Naive thymus-derived CD8-positive, alpha-beta T cell (primary cell): ENCODE results near the gene DNAH12. TPM values are rescaled to one million over a fixed set of nuclear protein-coding genes. Genes with fewer than 3 reads are reported as not detected.

Experiments used
- ATAC-seq, 2 donors: fragments of 150-1000 bp; cut with Tn5 transposase in 1 of 2; sonication (Bioruptor Pico), chemical (Tn5 transposase) in 1 of 2; 1 replicate in 1 of 2; 2 replicates in 1 of 2; pipeline ENCODE4 v1.10.0; 2021; ENCODE audit warnings: mild to moderate bottlenecking in 2 of 2, moderate library complexity in 2 of 2
- POLR2A ChIA-PET: fragments of 350-600 bp; sonication (Branson Sonifier 250); formaldehyde crosslinking; loops from one replicate; lab custom pipeline; 2021; ENCODE audit warnings: antibody characterized with exemption; lab: Charles Lee
- DNase-seq, 10 donors: peaks; one replicate each; pipeline versions ENCODE4 v3.0.0 to v3.0.0-alpha.2; 2020 to 2022
- H3K27ac Mint-ChIP-seq, 10 donors: one replicate each; pipeline ENCODE4 v1.8.0; 2020 to 2022; ENCODE audit warnings: mild to moderate bottlenecking in 10 of 10, mixed read lengths in 10 of 10, moderate library complexity in 4 of 10, inconsistent platforms in 1 of 10
- H3K27me3 Mint-ChIP-seq, 5 donors: one replicate each; pipeline ENCODE4 v1.8.0; 2021 to 2022; ENCODE audit warnings: mixed read lengths in 5 of 5
- H3K36me3 Mint-ChIP-seq, 3 donors: one replicate each; pipeline ENCODE4 v1.8.0; 2020 to 2022; ENCODE audit warnings: mixed read lengths in 3 of 3, mild to moderate bottlenecking in 2 of 3, inconsistent platforms in 1 of 3
- H3K4me1 Mint-ChIP-seq, 4 donors: one replicate each; pipeline ENCODE4 v1.8.0; 2021 to 2022; ENCODE audit warnings: mixed read lengths in 4 of 4
- H3K4me3 Mint-ChIP-seq, 10 donors: one replicate each; pipeline ENCODE4 v1.8.0; 2020 to 2022; ENCODE audit warnings: mild to moderate bottlenecking in 10 of 10, mixed read lengths in 10 of 10, moderate library complexity in 6 of 10, inconsistent platforms in 1 of 10
- H3K9me3 Mint-ChIP-seq, 9 donors: one replicate each; pipeline ENCODE4 v1.8.0; 2020 to 2022; ENCODE audit warnings: mixed read lengths in 9 of 9, mild to moderate bottlenecking in 3 of 9, inconsistent platforms in 1 of 9, moderate library complexity in 1 of 9
- polyA plus RNA-seq, 3 donors: library from polyadenylated mRNA; unstranded; fragments of 300-500 nt; fragmentation: Illumina TruSeq; gene quantifications; one replicate each; pipeline ENCODE4 v1.2.3, GENCODE V29; 2021
- total RNA-seq, 8 experiments: library from RNA in 2 of 8; stranded (reverse) in 2 of 8; gene quantifications; one replicate each; pipeline ENCODE4 v1.2.3 and lab custom pipeline; 2021 to 2026

The DNAH12 gene, protein sequence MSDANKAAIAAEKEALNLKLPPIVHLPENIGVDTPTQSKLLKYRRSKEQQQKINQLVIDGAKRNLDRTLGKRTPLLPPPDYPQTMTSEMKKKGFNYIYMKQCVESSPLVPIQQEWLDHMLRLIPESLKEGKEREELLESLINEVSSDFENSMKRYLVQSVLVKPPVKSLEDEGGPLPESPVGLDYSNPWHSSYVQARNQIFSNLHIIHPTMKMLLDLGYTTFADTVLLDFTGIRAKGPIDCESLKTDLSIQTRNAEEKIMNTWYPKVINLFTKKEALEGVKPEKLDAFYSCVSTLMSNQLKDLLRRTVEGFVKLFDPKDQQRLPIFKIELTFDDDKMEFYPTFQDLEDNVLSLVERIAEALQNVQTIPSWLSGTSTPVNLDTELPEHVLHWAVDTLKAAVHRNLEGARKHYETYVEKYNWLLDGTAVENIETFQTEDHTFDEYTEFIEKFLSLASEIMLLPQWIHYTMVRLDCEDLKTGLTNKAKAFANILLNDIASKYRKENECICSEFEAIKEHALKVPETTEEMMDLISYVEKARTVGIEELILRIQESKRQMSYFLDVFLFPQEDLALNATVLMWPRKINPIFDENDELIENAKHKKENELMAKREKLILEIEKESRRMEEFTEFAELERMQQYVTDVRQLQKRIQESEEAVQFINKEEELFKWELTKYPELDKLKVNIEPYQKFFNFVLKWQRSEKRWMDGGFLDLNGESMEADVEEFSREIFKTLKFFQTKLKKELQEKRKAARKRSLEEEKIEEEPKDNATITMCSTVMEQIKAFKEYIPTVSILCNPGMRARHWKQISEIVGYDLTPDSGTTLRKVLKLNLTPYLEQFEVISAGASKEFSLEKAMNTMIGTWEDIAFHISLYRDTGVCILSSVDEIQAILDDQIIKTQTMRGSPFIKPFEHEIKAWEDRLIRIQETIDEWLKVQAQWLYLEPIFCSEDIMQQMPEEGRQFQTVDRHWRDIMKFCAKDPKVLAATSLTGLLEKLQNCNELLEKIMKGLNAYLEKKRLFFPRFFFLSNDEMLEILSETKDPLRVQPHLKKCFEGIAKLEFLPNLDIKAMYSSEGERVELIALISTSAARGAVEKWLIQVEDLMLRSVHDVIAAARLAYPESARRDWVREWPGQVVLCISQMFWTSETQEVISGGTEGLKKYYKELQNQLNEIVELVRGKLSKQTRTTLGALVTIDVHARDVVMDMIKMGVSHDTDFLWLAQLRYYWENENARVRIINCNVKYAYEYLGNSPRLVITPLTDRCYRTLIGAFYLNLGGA (N-terminal part only)
- under 1 TPM; 0.65 to 0.66 TPM for total RNA-seq
- not detected for polyA plus RNA-seq
- total RNA-seq (lab: John Stamatoyannopoulos, UW) = 0 to 1.4 (median 0.28) reads per million in 6 experiments

DNA sequence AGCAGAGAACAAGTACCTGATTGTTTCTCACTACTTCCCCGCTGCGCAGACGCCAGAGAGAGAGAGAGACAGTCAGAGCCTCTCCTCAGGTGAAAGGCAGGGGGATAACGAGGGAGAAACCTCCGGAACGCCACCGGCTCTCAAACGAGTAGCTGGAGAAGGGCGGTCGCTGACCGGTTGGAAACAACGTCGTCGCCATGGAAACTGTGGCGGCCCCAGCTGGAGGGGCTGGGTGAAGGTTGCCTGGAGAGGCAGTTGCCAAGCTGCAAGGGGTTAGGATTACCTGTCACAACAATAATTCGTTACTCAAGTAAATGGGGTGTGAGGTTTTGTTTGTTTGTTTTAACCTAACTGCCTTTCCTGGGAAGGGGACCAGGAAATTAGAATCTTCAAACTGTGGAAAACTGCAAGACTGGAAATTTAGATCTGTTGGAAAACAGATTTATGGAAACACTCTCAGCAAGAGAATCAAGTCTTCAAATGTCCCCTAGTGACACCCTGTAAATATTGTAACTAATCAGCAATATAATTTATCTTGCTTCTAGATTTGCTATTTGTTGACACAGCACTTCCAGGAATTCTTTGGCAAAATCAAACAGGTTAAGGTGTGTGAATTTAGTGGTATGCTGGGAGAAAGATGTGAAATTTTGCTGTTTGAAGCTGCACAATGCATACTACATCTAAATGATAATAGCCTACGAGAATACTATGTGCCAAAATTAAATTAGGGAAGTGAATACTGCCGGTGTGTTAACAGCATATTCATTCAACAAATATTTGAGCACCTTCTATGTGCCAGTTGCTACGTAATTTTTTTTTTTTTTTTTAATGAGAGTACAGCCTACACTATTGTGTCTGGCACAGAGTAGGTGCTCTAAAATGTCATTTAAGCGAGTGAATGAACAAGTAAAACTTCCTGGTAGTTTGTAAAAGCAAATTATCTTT is at the start of gene DNAH12:
DNAH12 (minus strand) TSS at position 164 of the 945 bp plus-strand sequence. CDS start 1,474 bp downstream, outside the sequence.
- peak within 1 kb of the TSS in 2 of 10 donors; percentile 26 to 39 for H3K4me3 Mint-ChIP-seq
- ATAC-seq = peak in 1 of 2 donors; percentile 44
- peaks cover 0 to 5% (median 0%) of the 10 kb centered on the region in 5 donors for H3K27me3 Mint-ChIP-seq
- no peaks in the 10 kb centered on the region for H3K9me3 Mint-ChIP-seq
- H3K4me1 Mint-ChIP-seq = peaks cover 0 to 11% (median 9%) of the 10 kb centered on the region in 4 donors
- POLR2A ChIA-PET = no interaction called here
- peaks cover 0 to 5% (median 0%) of the 10 kb centered on the region in 3 donors for H3K36me3 Mint-ChIP-seq
- peak in 2 of 10 donors; percentile 15 to 20 for DNase-seq
- peak within 1 kb of the TSS in 1 of 10 donors; percentile 76 for H3K27ac Mint-ChIP-seq

DNA sequence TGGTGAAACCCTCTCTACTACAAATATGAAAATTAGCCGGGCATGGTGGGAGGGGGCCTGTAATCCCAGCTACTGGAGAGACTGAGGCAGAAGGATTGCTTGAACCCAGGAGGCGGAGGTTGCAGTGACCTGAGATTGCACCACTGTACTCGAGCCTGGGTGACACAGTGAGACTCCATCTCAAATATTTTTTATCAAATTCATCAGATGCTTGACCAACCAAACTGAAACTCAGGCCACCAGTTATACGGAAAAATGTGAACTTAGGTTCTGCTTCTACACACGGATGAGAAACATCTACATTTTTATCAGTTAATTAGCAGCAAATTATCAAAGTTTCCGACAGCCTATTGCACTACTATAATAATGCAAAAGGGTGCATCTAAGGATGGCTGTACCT is 48.2 kb upstream of the DNAH12 start:
- ATAC-seq (no peak), DNase-seq (no peak)
- Mint-ChIP-seq H3K4me3 (peak overlapping the region in 1 of 10 donors; percentile 10), H3K4me1 (peaks cover 8 to 61% (median 51%) of the 10 kb centered on the region in 4 donors), H3K9me3 (no peaks in the 10 kb centered on the region), H3K27me3 (no peaks in the 10 kb centered on the region), H3K27ac (peak overlapping the region in 3 of 10 donors; percentile 24 to 60 (median 34)), H3K36me3 (peaks cover 0 to 28% (median 0%) of the 10 kb centered on the region in 3 donors)
- POLR2A ChIA-PET = interaction anchor here (0.8 kb wide), 1 partner anchor 35 kb away, joined by 3 read pairs; no protein-coding TSS in a partner anchor

DNA sequence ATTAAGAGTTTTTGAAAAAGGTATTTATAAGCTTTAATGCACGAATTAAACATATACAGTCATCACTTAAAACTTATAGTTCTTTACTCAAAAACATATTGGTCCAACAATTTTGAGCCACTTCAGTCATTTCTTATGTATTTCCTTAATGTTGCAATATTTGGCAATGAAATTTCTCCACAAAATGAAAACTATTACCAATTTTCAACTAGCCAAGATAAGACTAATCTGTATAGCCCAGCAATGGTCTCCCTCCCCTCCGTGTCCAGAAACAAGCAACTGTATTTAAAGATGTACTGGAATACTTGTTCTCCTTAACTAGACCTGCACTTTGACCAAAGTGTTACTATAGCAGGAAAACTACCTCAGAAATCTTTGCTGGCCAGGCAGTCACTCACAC is 43.8 kb upstream of the DNAH12 start:
- Mint-ChIP-seq H3K4me1 (peaks cover 4 to 58% (median 42%) of the 10 kb centered on the region in 4 donors), H3K36me3 (peaks cover 0 to 44% (median 0%) of the 10 kb centered on the region in 3 donors), H3K4me3 (no peak overlapping the region), H3K27ac (peak overlapping the region in 3 of 10 donors; percentile 1 to 49 (median 34)), H3K27me3 (no peaks in the 10 kb centered on the region), H3K9me3 (no peaks in the 10 kb centered on the region)
- DNase-seq = no peak
- no peak for ATAC-seq
- POLR2A ChIA-PET = no interaction called here

DNA sequence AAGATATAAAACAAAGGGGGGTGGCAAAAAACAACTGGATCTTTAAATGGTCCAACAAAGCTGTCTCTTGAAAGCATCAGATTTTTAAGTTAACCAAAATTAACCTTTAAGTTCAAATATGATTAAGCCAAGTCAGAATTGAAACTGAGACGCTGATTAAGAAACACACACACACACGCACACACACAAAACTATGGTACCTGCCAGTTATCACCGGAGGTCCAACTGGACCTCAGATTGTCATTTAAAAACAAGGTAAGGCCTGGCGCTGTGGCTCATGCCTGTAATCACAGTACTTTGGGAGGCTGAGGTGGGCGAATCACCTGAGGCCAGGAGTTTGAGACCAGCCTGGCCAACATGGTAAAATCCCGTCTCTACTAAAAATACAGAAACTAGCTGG is 42.6 kb upstream of the DNAH12 start:
- no peak for DNase-seq
- H3K27me3 Mint-ChIP-seq = no peaks in the 10 kb centered on the region
- H3K4me3 Mint-ChIP-seq = no peak overlapping the region
- peak overlapping the region in 3 of 10 donors; percentile 35 to 52 (median 51) for H3K27ac Mint-ChIP-seq
- ATAC-seq = no peak
- H3K4me1 Mint-ChIP-seq = peaks cover 3 to 50% (median 35%) of the 10 kb centered on the region in 4 donors
- POLR2A ChIA-PET = interaction anchor here (0.7 to 1.1 kb wide), 2 partner anchors 11 to 106 kb away, joined by 3 to 5 read pairs; partner anchors contain the start of gene ARF4
- H3K36me3 Mint-ChIP-seq = peaks cover 0 to 41% (median 0%) of the 10 kb centered on the region in 3 donors
- H3K9me3 Mint-ChIP-seq = no peaks in the 10 kb centered on the region

DNA sequence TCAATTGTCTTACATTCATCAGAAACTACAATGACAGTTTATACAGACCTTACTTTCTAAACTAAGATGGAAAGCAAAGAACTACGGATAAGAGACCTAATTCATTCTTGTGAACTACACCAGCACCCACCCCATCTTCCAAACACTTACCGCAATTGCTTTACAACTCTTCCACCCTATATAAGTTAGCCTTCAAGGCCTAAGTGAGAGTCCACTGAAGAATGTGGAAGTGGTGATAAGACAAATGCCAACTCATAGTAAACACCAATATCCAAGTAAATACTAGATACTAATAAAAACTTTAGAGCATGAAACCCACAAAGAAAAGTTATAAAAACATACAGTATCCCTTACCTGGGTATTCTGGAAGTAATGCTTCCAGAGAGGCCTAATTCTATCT is 39.4 kb upstream of the DNAH12 start:
- no peak for ATAC-seq
- Mint-ChIP-seq H3K4me1 (peaks cover 3 to 38% (median 28%) of the 10 kb centered on the region in 4 donors), H3K27me3 (no peaks in the 10 kb centered on the region), H3K9me3 (no peaks in the 10 kb centered on the region), H3K27ac (peak overlapping the region in 1 of 10 donors; percentile 2), H3K36me3 (peaks cover 0 to 52% (median 3%) of the 10 kb centered on the region in 3 donors), H3K4me3 (no peak overlapping the region)
- DNase-seq = no peak
- POLR2A ChIA-PET = no interaction called here

DNA sequence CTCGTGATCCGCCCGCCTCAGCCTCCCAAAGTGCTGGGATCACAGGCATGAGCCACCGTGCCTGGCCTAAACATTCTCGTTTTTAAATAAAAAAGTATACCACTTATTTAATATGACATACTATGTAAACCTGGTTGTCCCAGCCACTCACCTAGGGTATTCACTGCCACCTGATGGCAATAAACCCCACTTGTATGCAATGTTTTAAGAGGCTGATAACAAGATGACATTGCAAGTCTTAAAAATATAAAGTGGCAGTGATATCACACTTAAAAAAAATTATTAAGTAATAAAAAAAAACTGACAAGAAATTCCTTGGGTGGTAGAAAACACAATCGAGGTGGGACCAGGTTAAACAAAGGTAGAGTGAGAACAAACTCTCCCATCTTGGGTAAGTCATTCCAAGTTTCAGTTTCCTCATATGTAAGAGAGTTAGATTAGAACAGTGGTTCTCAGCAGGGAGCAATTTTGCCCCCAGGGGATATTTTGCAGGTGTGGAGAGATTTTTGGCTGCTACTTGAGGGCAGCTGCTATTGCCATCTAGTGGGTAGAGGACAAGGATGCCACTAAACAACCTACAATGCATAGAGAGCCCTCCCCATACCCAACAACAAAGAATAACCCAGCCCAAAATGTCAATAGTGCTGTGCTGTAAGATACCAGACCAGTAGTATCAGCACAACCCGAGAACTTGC is 38.5 kb upstream of the DNAH12 start:
- ATAC-seq = peak; percentile 47 to 71
- H3K9me3 Mint-ChIP-seq = no peaks in the 10 kb centered on the region
- H3K27ac Mint-ChIP-seq = peak overlapping the region in 2 of 10 donors; percentile 22 to 50

DNA sequence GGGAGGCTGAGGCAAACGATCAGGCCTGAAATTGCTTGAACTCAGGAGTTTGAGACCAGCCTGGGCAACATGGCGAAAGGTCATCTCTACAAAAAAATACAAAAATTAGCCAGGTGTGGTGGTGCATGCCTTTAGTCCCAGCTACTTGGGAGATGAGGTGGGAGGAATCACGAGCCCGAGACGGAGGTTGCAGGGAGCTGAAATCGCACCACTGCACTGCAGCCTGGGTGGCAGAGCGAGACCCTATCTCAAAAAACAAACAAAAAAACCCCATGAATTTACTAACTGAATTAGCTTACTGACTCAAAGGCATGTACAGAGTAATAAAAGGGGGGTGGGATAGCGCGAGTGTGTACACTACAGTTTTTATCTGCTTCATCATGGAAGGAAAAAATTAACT is 33.7 kb upstream of the DNAH12 start:
- Mint-ChIP-seq H3K4me3 (peak overlapping the region in 1 of 10 donors; percentile 14), H3K9me3 (no peaks in the 10 kb centered on the region), H3K4me1 (peaks cover 6 to 19% (median 8%) of the 10 kb centered on the region in 4 donors), H3K36me3 (peaks cover 0 to 81% (median 10%) of the 10 kb centered on the region in 3 donors), H3K27ac (peak overlapping the region in 7 of 10 donors; percentile 10 to 83 (median 60)), H3K27me3 (no peaks in the 10 kb centered on the region)
- ATAC-seq (no peak), DNase-seq (no peak)
- POLR2A ChIA-PET = interaction anchor here (1.5 kb wide), 1 partner anchor 21 kb away, joined by 5 read pairs; the partner anchor contains the start of gene PDE12

More for the DNA sequence above, 38.5 kb upstream of the DNAH12 start:
- Mint-ChIP-seq H3K27me3 (no peaks in the 10 kb centered on the region), H3K4me1 (peaks cover 3 to 35% (median 26%) of the 10 kb centered on the region in 4 donors), H3K4me3 (no peak overlapping the region), H3K36me3 (peaks cover 0 to 57% (median 3%) of the 10 kb centered on the region in 3 donors)
- POLR2A ChIA-PET = interaction anchor here (1.0 kb wide), 1 partner anchor 43 kb away, joined by 3 read pairs; no protein-coding TSS in a partner anchor
- DNase-seq = peak in 1 of 10 donors; percentile 20

DNA sequence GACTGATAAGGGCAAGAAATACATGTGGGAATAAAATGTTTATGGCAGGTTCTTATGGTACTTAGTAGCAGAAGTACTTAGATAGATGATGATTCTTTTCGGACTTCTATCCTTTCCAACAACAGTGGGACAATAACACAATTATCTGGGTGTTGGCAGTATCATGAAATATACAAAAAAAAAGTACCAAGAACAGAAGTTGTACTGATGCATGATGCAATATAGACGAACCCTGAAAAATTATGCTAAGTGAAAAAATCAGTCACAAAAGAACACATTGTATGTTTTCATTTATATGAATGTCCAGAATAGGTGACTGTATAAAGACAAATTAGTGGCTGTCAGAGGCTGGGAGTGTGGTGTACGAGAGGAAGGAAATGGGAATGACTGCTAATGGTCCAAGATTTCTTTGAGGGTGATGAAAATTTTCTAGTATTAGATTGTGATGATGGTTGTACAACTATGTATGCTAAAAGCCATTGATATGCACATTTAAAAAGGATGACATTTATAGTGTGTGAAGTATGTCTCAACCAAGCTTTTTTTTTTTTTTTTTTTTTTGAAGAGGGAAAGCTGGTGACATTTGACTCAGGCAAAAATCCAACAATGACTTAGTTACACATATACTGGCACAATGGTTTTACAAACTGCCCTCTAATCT is 32.0 kb upstream of the DNAH12 start:
- H3K27ac Mint-ChIP-seq = peak overlapping the region in 8 of 10 donors; percentile 1 to 70 (median 38)
- H3K4me1 Mint-ChIP-seq = peaks cover 5 to 18% (median 12%) of the 10 kb centered on the region in 4 donors
- POLR2A ChIA-PET = no interaction called here
- DNase-seq (no peak), ATAC-seq (no peak)
- no peaks in the 10 kb centered on the region for H3K27me3 Mint-ChIP-seq
- H3K9me3 Mint-ChIP-seq = no peaks in the 10 kb centered on the region
- H3K4me3 Mint-ChIP-seq = no peak overlapping the region
- H3K36me3 Mint-ChIP-seq = peaks cover 0 to 91% (median 11%) of the 10 kb centered on the region in 3 donors

DNA sequence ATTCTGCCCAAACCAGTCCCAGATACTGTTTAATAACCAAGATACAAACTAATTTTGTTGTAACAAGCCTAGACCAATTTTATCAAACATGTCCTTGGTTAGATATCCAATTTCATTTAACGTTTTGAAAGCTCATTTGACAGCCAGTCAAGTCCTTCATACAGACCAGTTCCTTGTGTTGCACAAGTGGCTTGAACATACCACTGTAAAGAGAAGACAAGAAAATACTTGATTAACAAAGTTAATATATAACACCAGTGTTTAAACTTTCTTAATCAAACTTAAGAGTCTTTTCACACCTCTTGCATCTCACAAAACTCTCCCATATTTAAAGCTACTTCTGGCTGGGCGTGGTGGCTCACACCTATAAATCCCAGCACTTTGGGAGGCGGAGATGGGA is 28.0 kb upstream of the DNAH12 start:
- POLR2A ChIA-PET = no interaction called here
- ATAC-seq (no peak), DNase-seq (no peak)
- H3K27ac Mint-ChIP-seq = no peak overlapping the region
- peaks cover 0 to 89% (median 6%) of the 10 kb centered on the region in 3 donors for H3K36me3 Mint-ChIP-seq
- no peaks in the 10 kb centered on the region for H3K27me3 Mint-ChIP-seq
- no peaks in the 10 kb centered on the region for H3K9me3 Mint-ChIP-seq
- H3K4me1 Mint-ChIP-seq = peaks cover 2 to 14% (median 10%) of the 10 kb centered on the region in 4 donors
- H3K4me3 Mint-ChIP-seq = no peak overlapping the region

DNA sequence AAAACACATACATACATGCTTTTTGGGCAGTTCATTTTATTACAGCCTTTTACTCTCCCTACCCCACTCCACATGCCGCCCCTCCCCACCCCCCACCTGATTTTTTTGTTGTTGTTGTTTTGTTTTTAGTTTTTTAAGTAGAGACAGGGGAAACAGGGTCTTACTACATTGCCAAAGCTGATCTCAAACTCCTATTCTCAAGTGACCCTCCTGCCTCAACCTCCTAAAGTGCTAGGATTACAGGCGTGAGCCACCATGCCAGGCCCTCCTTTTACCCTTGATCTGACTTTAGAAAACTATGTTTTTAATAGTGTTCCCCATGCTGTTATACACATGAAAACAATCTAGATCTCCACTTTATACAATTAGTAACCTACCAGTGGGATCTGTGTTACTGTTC is 26.7 kb upstream of the DNAH12 start:
- ATAC-seq (no peak), DNase-seq (no peak)
- no peaks in the 10 kb centered on the region for H3K27me3 Mint-ChIP-seq
- POLR2A ChIA-PET = interaction anchor here (0.9 kb wide), 1 partner anchor 23 kb away, joined by 3 read pairs; no protein-coding TSS in a partner anchor
- peaks cover 0 to 88% (median 4%) of the 10 kb centered on the region in 3 donors for H3K36me3 Mint-ChIP-seq
- H3K9me3 Mint-ChIP-seq = no peaks in the 10 kb centered on the region
- no peak overlapping the region for H3K4me3 Mint-ChIP-seq
- peak overlapping the region in 9 of 10 donors; percentile 15 to 74 (median 41) for H3K27ac Mint-ChIP-seq
- H3K4me1 Mint-ChIP-seq = peaks cover 0 to 9% (median 5%) of the 10 kb centered on the region in 4 donors
